GDM1 (cell line): Measurements from ENCODE around the gene RGPD6.
"Not testable (repeated sequence)": the region's sequence is repeated elsewhere in the genome, so short reads cannot be mapped to it uniquely, and the experiment has no call there.

Experiments used
- DNase-seq: peaks from one replicate; lab custom pipeline; 2025; lab: John Stamatoyannopoulos, UW

RGPD6 gene

DNA sequence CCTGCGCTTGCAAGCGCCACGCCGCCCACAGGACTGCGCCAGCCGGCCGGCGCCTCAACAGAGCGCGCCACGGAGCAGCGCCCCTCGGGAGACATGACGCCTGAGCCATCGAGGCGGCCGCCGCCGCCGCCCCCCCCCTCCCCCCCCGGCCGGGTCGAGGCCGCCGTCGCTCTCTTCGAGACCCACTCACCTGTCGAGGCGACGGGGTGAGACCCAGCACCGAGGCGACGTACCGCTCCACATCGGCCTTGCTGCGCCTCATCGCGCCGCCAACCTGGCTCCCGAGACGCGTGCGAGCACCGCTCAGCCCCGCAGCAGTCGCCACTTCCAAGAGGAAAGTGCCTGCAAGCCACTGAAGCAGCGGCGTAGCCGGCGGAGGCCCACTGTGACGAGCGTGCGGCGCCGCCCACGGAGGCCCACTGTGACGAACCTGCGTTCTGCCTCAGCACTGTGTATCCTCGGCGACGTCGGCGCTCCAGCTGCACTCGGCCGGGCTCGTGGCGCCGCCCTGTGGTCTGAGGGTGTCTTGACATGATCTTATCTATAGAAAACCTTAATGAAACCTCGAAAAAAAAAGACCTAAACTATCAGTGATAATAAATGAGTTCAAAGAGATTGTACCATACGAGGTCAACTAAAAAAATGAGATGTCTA, at the start of gene RGPD6:
RGPD6 (minus strand) TSS at position 460 of the 654 bp plus-strand sequence; CDS start at position 262, 198 bp downstream.
- DNase-seq = not testable (repeated sequence)

GRCh38 chr2:110619326-110619939, 42.4 kb upstream of the RGPD6 start:
- DNase-seq = not testable (repeated sequence)

DNA sequence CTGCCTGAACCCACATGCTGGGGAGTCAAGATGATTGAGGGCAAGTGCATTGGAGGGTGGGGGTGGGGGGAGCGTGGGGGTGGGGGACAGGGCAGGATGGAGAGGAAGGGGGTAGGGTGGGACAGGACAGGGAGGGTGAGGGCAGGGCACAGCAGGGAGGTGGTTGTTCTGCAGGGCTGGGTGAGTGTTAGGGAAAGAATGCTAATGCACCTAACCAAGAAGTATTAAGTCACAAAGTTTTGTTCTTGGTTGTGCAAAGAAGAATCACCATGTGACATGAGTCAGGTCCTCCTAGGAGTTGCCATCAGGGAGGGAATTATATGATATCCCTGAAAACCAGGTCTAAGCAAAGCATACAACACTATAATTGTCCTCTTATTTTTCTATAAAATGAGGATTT, 36.9 kb upstream of the RGPD6 start:
- DNase-seq = not testable (repeated sequence)

GRCh38 chr2:110610613-110611250, 33.7 kb upstream of the RGPD6 start:
- not testable (repeated sequence) for DNase-seq

DNA sequence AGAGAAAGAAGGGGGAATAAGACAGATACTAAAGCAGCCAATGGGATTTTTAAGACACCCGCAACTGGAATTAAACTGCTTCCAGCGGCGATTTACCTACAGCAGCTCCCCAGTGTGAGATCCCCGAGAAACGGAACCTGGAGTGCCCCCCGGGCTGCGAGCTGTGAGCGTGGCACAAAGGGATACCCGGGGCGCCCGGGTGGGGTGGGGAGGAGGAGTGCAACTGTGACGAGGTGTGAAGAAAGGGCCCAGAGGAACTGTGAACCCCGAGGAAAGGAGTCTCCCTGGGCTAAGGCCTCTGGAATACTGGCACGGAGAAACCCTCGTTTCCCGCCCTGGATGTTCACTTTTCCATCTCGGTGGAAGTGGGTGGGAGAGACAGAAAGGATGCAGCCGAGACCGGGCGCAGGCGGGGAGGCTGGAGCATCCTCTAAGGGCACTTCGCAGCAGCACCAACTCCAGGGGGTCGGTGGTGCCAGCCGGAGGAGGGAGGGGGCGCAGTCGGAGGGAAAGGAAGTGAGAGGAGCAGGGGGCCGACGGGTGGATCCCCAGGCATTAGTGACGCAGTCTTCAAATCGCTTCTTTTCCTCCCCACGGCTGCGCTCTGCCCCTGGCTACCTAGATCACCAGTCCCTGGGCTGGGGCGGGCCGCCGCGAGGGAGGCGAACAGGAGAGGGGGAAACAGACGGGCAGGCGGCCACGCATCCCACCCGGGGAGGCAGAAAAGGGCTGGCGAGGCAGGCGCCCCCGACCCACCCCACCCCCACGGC, 33.0 kb upstream of the RGPD6 start:
- DNase-seq = not testable (repeated sequence)

DNA sequence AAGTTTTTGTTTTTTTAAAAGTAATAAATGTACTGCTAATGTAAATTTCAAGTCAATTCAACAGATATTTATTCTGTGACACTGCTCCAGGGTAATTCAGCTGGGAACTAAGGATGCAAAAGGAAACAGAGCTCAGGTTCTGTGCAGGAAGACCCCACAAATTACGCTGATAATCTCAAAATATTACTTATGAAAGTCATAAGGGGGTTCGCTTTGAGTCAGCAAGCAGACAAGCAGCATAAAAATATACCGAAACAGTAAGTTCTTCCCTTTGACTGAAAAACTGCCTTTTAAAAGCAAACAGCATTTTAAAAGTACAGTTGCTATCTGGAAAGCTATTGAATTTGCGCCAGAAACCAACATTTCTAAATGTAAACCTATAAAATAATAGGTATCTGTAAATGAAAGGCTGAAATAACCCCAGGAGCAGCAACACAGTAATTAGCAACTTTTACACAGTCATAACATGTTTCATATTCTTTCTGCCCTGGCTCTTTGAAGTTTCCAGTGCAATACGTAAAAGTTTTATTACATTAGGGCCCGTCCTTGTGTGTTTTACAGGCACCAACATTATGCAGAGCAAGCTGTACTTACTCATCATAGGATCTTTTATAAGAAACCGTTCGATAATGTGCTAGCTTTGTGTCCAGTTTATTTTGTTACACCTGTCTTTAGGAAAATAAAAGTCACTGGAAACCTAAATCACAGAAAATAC, 31.9 kb upstream of the RGPD6 start:
- DNase-seq = not testable (repeated sequence)

DNA sequence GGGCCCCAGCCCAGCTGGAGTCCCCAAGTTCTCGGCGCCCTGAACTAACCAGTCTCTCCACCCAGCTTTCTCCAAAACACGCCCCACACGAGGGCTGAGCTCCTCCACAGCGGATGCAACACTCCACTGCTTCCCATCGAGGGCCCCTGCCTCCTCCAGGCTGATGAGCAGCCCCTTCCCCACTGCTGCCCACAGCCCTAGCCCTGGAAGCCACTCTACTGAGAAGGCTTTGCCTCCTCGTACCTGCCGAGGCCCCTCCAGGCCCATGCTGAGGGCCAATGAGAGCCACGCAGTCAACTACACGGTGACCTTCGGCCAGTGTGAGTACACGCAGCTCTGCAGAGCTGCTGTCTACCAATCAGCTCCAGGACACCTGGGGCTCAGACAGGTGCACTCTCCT, 28.0 kb upstream of the RGPD6 start:
- DNase-seq = not testable (repeated sequence)

- DNase-seq = not testable (repeated sequence)
Measured at GRCh38 chr2:110603917-110604591, 27.0 kb upstream of the RGPD6 start.

GRCh38 chr2:110602139-110602538, 25.1 kb upstream of the RGPD6 start:
- DNase-seq = not testable (repeated sequence)

- not testable (repeated sequence) for DNase-seq
Measured at GRCh38 chr2:110591973-110592372, 15.0 kb upstream of the RGPD6 start.

DNA sequence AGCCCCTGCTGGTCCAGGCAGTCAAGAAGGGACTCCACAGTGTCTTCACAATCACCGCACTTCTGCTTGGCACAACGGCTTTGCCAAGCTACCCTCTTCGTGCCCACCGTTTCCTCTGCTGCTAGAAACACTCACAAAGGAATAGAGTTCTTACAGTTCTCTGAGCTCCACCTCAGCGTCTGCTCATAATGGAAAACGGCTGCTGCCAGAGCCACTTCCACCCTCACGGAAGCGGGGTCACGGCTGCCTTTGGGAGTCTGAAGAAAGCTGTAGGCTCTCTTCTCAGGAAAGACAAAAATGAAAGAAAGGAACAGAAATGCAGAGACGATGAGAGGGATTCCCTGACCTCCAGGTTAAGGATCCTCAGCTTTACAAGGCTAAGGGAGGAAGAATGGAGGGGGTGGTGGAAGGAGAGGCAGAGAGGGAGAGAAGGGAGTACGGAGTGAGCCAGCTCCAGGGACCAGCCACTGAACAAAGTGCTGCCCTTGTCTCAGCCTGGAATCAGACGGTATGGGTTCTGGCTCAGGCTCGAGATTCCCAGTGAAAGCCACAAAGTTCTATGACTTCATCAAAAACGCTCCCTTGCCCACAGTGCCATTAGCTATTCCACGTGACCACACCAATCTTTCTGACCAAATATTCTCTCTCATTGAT, 12.8 kb upstream of the RGPD6 start:
- not testable (repeated sequence) for DNase-seq

DNA sequence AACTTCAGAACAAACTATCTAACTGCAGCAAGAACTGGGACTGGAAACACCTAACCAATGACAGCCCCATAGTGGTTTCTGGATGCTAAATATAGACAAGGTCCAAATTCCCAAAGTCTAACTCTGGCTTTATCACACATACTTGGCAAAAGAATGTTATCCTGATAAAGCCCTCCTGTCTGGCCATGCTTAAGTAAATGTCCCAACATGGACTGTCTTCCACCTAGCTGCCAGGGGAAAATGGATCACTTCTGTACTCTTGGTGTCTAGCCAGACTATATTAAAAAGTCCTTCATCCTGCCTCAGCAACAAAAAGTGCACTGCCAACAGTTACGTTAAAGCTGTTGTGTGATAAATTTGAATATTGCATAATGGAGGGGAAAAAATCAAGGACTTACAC, 11.5 kb upstream of the RGPD6 start:
- DNase-seq = not testable (repeated sequence)

- not testable (repeated sequence) for DNase-seq
Measured at GRCh38 chr2:110579216-110579965, 2.4 kb upstream of the RGPD6 start.

GRCh38 chr2:110578429-110578828, 1.4 kb upstream of the RGPD6 start:
- DNase-seq = not testable (repeated sequence)

DNA sequence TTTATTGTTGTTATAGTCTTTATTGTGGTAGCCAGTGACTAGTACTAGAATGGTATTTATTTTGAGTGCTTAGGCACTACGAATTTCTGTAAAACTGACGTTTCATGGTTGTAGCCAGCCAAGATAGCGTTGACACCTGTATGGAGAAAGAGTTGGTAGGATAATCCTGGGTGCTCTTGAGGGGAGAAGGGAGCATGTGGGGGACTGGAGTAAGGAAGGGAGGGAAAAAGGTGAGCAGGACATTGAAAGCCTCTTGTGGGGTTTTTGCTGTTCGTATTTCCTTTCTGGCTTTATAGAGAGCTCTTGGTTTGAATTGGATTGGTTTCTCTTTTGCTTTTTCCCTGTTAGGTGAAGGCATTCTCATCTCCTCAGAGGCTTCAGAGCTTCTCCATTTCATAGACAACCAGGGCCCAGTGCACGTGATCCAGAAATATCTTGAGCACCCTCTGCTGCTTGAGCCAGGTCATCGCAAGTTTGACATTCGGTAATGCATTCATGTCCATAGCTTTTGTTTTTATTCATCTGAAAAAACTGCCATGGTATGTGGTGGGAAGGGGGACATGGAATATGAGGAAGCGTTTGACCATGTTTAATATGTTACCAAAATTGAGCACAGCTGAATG, 77.2 kb downstream of the RGPD6 start:
- not testable (repeated sequence) for DNase-seq

- DNase-seq = not testable (repeated sequence)
Measured at GRCh38 chr2:110496027-110496426, 81.0 kb downstream of the RGPD6 start.

DNA sequence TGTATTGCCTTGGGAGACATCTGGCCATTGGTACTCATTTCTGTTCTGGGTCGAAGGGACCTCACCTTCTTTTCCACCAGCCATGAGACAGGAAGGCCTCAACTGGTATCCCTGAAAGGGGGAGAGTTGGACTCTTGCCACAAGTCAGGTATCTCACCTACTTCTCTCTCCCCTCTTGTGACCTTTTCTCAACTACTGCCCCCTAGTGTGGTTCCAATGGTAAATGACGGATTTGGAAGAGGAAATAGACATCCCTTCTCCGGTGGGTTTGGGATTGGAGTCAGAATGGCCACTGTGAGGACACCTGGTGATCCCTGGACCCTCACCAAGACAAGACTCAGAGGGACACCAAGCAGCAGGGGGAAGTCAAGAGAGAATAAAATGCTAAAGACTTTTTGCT, 82.5 kb downstream of the RGPD6 start:
- not testable (repeated sequence) for DNase-seq

- DNase-seq = not testable (repeated sequence)
Measured at GRCh38 chr2:110488991-110489390, 88.0 kb downstream of the RGPD6 start.

DNA sequence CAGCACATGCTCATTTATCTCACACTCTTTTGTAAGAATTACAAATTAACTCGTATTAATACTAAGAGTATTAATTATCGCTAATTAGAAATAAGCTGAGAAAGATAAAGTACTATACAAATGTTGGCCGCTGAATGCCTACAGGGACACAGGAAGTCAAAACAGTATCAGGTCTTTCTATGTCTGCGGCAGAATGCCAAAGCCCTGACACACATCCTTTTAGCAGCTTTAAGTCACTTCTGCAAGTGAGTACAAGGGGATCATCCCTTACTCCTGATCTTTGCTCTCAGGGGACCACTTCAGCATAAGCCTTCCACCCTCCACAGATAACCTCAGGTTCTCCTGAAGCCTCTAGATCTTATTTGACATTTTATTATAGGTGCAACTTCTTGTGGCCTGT, 94.3 kb downstream of the RGPD6 start:
- DNase-seq = not testable (repeated sequence)
